Measurements from ENCODE around the gene JMJD8. TPM values are rescaled to one million over a fixed set of nuclear protein-coding genes. Genes with fewer than 3 reads are reported as not detected.

JMJD8 gene
- total RNA-seq, 1 experiment from 2014 or later, result 90.5 TPM

- intact Hi-C loops (cut with micrococcal nuclease; ENCODE audit: unreplicated experiment), result loop anchor here (2.0 to 10.0 kb wide), 2 partner anchors 44 to 112 kb away; partner anchors contain the start of gene CAPN15
- H3K27me3 Mint-ChIP-seq (ENCODE audit: unreplicated experiment), result no peaks in the 10 kb centered on the region
- BruUV-seq (replicated peaks), result TSS peak; percentile 93
- TF ChIP-seq CTCF (IDR thresholded peaks at IDR 0.05; ENCODE audit: unreplicated experiment), result no peak
- peak; percentile 96 for DNase-seq
- peaks cover 8% of the 10 kb centered on the region for H3K4me1 Mint-ChIP-seq (ENCODE audit: low read depth, unreplicated experiment)
- CTCF ChIA-PET, result interaction anchor here (1.6 to 1.7 kb wide), 2 partner anchors 11 to 43 kb away, joined by 6 to 8 read pairs; no protein-coding TSS in a partner anchor
- H3K36me3 Mint-ChIP-seq (ENCODE audit: insufficient read depth, unreplicated experiment), result peaks cover 67% of the 10 kb centered on the region
- H3K9me3 Mint-ChIP-seq (ENCODE audit: low read depth, unreplicated experiment), result no peaks in the 10 kb centered on the region
- peak within 1 kb of the TSS; percentile 91 for H3K27ac Mint-ChIP-seq (ENCODE audit: unreplicated experiment)
- peak within 1 kb of the TSS; percentile 87 for H3K4me3 Mint-ChIP-seq (ENCODE audit: low read depth, unreplicated experiment)
These were observed 47.7 kb downstream of the JMJD8 start, which contains the start of gene METTL26 for GRCh38 chr16:636206-637080. METTL26 (minus strand) TSS chr16:636305; CDS start chr16:636290, 15 bp downstream.

DNA sequence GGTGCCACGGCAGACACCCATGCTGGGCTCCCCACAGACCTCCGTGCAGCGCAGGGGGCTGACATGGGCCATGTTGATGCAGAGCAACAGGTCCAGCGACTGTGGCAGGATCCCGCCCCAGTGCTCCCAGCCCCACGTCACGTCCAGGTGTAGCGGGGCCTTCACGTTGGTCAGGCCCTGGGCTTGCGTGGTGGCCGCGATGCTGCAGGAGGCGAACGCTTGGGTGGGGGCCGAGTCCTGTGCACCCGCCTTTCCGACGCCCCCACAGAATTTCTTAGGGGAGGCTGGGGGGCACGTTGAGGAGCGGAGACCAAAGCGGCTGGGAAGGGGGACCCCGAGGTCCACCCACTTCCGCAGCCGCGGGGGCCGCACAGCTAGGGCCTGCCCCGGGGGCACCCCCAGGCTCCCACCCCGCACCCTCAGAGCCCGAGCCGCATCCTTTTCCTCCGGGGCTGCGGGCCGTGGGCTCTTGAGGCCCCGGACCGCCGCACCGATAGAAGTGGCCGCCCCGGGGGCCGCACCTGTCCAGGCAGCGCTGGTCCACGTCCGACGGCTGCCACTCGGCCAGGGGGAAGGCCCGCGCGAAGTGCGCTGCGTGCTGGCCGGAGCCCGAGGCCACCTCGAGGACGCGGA is 48.4 kb downstream of the JMJD8 start:
- H3K9me3 Mint-ChIP-seq (ENCODE audit: low read depth, unreplicated experiment), result no peaks in the 10 kb centered on the region
- H3K4me3 Mint-ChIP-seq (ENCODE audit: low read depth, unreplicated experiment), result peak overlapping the region; percentile 87
- no peak for TF ChIP-seq CTCF (IDR thresholded peaks at IDR 0.05; ENCODE audit: unreplicated experiment)
- peaks cover 8% of the 10 kb centered on the region for H3K4me1 Mint-ChIP-seq (ENCODE audit: low read depth, unreplicated experiment)
- no peaks in the 10 kb centered on the region for H3K27me3 Mint-ChIP-seq (ENCODE audit: unreplicated experiment)
- BruUV-seq (replicated peaks), result no TSS peak
- peak overlapping the region; percentile 91 for H3K27ac Mint-ChIP-seq (ENCODE audit: unreplicated experiment)
- no peak for DNase-seq
- intact Hi-C loops (cut with micrococcal nuclease; ENCODE audit: unreplicated experiment), result loop anchor here (2.0 to 10.0 kb wide), 2 partner anchors 43 to 111 kb away; partner anchors contain the start of gene CAPN15
- peaks cover 72% of the 10 kb centered on the region for H3K36me3 Mint-ChIP-seq (ENCODE audit: insufficient read depth, unreplicated experiment)
- CTCF ChIA-PET, result interaction anchor here (1.6 to 1.7 kb wide), 2 partner anchors 12 to 42 kb away, joined by 6 to 8 read pairs; no protein-coding TSS in a partner anchor

DNA sequence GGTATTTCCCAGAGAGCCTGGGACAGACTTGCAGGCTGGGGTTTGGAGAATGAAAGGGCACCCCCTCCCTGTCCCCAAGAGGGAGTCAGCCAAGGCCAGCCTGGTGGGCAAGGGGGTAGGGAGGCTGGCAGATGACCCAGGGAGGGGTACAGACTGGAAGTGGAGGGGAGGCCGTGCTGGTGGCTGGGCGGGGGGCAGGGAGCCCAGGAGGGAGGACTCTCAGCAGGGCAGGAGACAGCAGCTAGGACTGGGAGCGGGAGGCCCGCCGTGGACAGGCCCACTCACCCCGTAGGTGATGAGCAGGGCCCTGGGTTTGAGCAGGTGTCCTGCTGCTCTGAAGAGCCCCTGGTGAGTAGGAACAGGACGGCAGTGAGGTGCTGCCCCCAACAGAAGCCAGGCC is 49.1 kb downstream of the JMJD8 start:
- peaks cover 8% of the 10 kb centered on the region for H3K4me1 Mint-ChIP-seq (ENCODE audit: low read depth, unreplicated experiment)
- CTCF ChIA-PET, result no interaction called here
- no peak overlapping the region for H3K27ac Mint-ChIP-seq (ENCODE audit: unreplicated experiment)
- no peak for TF ChIP-seq CTCF (IDR thresholded peaks at IDR 0.05; ENCODE audit: unreplicated experiment)
- intact Hi-C loops (cut with micrococcal nuclease; ENCODE audit: unreplicated experiment), result loop anchor here (10.0 kb wide), 1 partner anchor 110 kb away; the partner anchor contains the start of gene CAPN15
- no peaks in the 10 kb centered on the region for H3K27me3 Mint-ChIP-seq (ENCODE audit: unreplicated experiment)
- H3K36me3 Mint-ChIP-seq (ENCODE audit: insufficient read depth, unreplicated experiment), result peaks cover 73% of the 10 kb centered on the region
- DNase-seq, result no peak
- no peaks in the 10 kb centered on the region for H3K9me3 Mint-ChIP-seq (ENCODE audit: low read depth, unreplicated experiment)
- no TSS peak for BruUV-seq (replicated peaks)
- H3K4me3 Mint-ChIP-seq (ENCODE audit: low read depth, unreplicated experiment), result peak overlapping the region; percentile 87

- CTCF ChIA-PET, result no interaction called here
- no peaks in the 10 kb centered on the region for H3K9me3 Mint-ChIP-seq (ENCODE audit: low read depth, unreplicated experiment)
- no TSS peak for BruUV-seq (replicated peaks)
- no peak for TF ChIP-seq CTCF (IDR thresholded peaks at IDR 0.05; ENCODE audit: unreplicated experiment)
- H3K27ac Mint-ChIP-seq (ENCODE audit: unreplicated experiment), result no peak overlapping the region
- intact Hi-C loops (cut with micrococcal nuclease; ENCODE audit: unreplicated experiment), result loop anchor here (10.0 kb wide), 1 partner anchor 109 kb away; the partner anchor contains the start of gene CAPN15
- no peak for DNase-seq
- H3K4me3 Mint-ChIP-seq (ENCODE audit: low read depth, unreplicated experiment), result peak overlapping the region; percentile 87
- H3K27me3 Mint-ChIP-seq (ENCODE audit: unreplicated experiment), result no peaks in the 10 kb centered on the region
- H3K4me1 Mint-ChIP-seq (ENCODE audit: low read depth, unreplicated experiment), result peaks cover 8% of the 10 kb centered on the region
- peaks cover 81% of the 10 kb centered on the region for H3K36me3 Mint-ChIP-seq (ENCODE audit: insufficient read depth, unreplicated experiment)
These were observed 50.0 kb downstream of the JMJD8 start for GRCh38 chr16:634051-634670.

Measured in Calu3 (cell line).